ENCODE measurements around the gene ROR1. TPM values are rescaled to one million over a fixed set of nuclear protein-coding genes. Genes with fewer than 3 reads are reported as not detected.

Gene ROR1
- total and polyA plus RNA-seq, 2 of the 13 experiments (the other 11 are each of a cell fraction or from before 2014, with no cell fraction given), result 0.58 to 2.3 TPM

DNA sequence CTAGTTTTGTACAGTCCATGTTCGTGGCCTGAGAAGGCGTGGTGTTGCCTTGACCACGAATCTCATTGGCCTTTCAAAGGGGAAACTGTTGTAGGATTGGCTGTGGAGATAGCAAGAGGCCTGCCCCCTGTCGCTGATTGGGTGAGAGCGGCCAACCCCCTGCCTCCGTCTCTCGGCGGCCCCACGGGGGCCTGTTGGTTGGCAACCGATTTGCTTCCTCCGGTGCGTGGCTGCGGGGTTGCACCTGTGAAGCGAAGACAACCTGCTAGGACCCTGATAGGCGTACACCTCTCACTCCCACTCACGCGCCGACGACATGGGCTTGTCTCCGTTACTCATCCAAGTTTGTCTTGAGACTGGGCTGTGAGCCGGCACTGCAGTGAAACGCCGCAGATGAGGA lies 429.6 kb downstream of the ROR1 start, which contains the start of gene UBE2U:
Gene UBE2U, plus strand, starts transcription at position 204 of the 400 bp plus-strand sequence. CDS start 428 bp downstream, outside the sequence.
- Histone ChIP-seq H3K27me3 (ENCODE audit: control insufficient read depth in 1 of 2, insufficient read depth in 2 of 2, low read length in 2 of 2) (0 out of 5 replicates have a peak, but pooled peaks cover 0 to 3% of the 10 kb centered on the region in 2 experiments), H3K4me3 (replicated peaks in 1 of 3; ENCODE audit: insufficient read depth in 1 of 3, low read depth in 2 of 3, low read length in 3 of 3) (no peak within 1 kb of the TSS), H3K79me2 (ENCODE audit: insufficient read depth, low read length) (no peaks in the 10 kb centered on the region), H4K20me1 (ENCODE audit: insufficient read depth, low read length) (no peaks in the 10 kb centered on the region), H3K9ac (ENCODE audit: insufficient read depth, low read depth, low read length) (no peak within 1 kb of the TSS), H3K4me1 (ENCODE audit: insufficient read depth, low read length) (no peaks in the 10 kb centered on the region), H3K36me3 (replicated peaks in 1 of 2; ENCODE audit: control insufficient read depth in 1 of 2, insufficient read depth in 2 of 2, low read length in 2 of 2) (no peaks in the 10 kb centered on the region), H3K27ac (ENCODE audit: extremely low read length, insufficient read depth, low read length) (no peak within 1 kb of the TSS), H3K9me3 (ENCODE audit: low read length) (no peaks in the 10 kb centered on the region), H3K4me2 (ENCODE audit: low read depth, low read length) (no peak within 1 kb of the TSS), H2AFZ (ENCODE audit: low read length) (no peak within 1 kb of the TSS)
- in situ Hi-C loops (cut with HindIII; ENCODE audit: extremely low pct_ligation_motif_present, low pct_unique_long_range_greater_than_20kb) (no loop called here), intact Hi-C loops (cut with micrococcal nuclease; ENCODE audit: unreplicated experiment) (no loop called here)
- POLR2A ChIA-PET, result no interaction called here
- CTCF ChIA-PET (ENCODE audit: low intra/inter-chr PET ratio, low total read pairs), result no interaction called here
- FAIRE-seq (no peak), DNase-seq (ENCODE audit: low spot score) (no peak), ATAC-seq (no peak)
- WGBS (ENCODE audit: low lambda C conversion rate), result 78% methylated on average over 22 of the region's 23 CpGs
- TF ChIP-seq ZNF441 (CRISPR knock-in tag; IDR thresholded peaks at IDR 0.05; ENCODE audit: borderline replicate concordance) (no peak), RXRB (CRISPR knock-in tag; IDR thresholded peaks at IDR 0.05; ENCODE audit: borderline replicate concordance) (no peak), SIX1 (CRISPR knock-in tag; IDR thresholded peaks at IDR 0.05; ENCODE audit: borderline replicate concordance) (no peak), PHB2 (IDR thresholded peaks at IDR 0.05; ENCODE audit: partially characterized antibody) (no peak), ZNF891 (CRISPR knock-in tag; IDR thresholded peaks at IDR 0.05) (no peak), KDM5A (IDR thresholded peaks at IDR 0.05; ENCODE audit: borderline replicate concordance, low read length) (no peak), CHD4 (IDR thresholded peaks at IDR 0.05; ENCODE audit: borderline replicate concordance, low read length) (no peak), ZNF619 (CRISPR knock-in tag; IDR thresholded peaks at IDR 0.05) (no peak), SALL1 (CRISPR knock-in tag; IDR thresholded peaks at IDR 0.05) (no peak), ZNF670 (CRISPR knock-in tag; IDR thresholded peaks at IDR 0.05; ENCODE audit: borderline replicate concordance) (no peak), ZNF747 (CRISPR knock-in tag; IDR thresholded peaks at IDR 0.05; ENCODE audit: borderline replicate concordance) (no peak), HDAC2 (CRISPR knock-in tag; IDR thresholded peaks at IDR 0.05) (no peak), MTF1 (CRISPR knock-in tag; IDR thresholded peaks at IDR 0.05) (no peak), WIZ (CRISPR knock-in tag; IDR thresholded peaks at IDR 0.05) (no peak)
- TF ChIP-seq, protein P1, sequence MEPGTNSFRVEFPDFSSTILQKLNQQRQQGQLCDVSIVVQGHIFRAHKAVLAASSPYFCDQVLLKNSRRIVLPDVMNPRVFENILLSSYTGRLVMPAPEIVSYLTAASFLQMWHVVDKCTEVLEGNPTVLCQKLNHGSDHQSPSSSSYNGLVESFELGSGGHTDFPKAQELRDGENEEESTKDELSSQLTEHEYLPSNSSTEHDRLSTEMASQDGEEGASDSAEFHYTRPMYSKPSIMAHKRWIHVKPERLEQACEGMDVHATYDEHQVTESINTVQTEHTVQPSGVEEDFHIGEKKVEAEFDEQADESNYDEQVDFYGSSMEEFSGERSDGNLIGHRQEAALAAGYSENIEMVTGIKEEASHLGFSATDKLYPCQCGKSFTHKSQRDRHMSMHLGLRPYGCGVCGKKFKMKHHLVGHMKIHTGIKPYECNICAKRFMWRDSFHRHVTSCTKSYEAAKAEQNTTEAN (CRISPR knock-in tag; conservative IDR thresholded peaks at IDR 0.05), result no peak
- TF ChIP-seq, protein P2, sequence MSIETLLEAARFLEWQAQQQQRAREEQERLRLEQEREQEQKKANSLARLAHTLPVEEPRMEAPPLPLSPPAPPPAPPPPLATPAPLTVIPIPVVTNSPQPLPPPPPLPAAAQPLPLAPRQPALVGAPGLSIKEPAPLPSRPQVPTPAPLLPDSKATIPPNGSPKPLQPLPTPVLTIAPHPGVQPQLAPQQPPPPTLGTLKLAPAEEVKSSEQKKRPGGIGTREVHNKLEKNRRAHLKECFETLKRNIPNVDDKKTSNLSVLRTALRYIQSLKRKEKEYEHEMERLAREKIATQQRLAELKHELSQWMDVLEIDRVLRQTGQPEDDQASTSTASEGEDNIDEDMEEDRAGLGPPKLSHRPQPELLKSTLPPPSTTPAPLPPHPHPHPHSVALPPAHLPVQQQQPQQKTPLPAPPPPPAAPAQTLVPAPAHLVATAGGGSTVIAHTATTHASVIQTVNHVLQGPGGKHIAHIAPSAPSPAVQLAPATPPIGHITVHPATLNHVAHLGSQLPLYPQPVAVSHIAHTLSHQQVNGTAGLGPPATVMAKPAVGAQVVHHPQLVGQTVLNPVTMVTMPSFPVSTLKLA (IDR thresholded peaks at IDR 0.05), result no peak
- TF ChIP-seq, protein P3, sequence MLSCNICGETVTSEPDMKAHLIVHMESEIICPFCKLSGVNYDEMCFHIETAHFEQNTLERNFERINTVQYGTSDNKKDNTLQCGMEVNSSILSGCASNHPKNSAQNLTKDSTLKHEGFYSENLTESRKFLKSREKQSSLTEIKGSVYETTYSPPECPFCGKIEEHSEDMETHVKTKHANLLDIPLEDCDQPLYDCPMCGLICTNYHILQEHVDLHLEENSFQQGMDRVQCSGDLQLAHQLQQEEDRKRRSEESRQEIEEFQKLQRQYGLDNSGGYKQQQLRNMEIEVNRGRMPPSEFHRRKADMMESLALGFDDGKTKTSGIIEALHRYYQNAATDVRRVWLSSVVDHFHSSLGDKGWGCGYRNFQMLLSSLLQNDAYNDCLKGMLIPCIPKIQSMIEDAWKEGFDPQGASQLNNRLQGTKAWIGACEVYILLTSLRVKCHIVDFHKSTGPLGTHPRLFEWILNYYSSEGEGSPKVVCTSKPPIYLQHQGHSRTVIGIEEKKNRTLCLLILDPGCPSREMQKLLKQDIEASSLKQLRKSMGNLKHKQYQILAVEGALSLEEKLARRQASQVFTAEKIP (CRISPR knock-in tag; IDR thresholded peaks at IDR 0.05; ENCODE audit: borderline replicate concordance), result no peak
- TF ChIP-seq, protein P4, sequence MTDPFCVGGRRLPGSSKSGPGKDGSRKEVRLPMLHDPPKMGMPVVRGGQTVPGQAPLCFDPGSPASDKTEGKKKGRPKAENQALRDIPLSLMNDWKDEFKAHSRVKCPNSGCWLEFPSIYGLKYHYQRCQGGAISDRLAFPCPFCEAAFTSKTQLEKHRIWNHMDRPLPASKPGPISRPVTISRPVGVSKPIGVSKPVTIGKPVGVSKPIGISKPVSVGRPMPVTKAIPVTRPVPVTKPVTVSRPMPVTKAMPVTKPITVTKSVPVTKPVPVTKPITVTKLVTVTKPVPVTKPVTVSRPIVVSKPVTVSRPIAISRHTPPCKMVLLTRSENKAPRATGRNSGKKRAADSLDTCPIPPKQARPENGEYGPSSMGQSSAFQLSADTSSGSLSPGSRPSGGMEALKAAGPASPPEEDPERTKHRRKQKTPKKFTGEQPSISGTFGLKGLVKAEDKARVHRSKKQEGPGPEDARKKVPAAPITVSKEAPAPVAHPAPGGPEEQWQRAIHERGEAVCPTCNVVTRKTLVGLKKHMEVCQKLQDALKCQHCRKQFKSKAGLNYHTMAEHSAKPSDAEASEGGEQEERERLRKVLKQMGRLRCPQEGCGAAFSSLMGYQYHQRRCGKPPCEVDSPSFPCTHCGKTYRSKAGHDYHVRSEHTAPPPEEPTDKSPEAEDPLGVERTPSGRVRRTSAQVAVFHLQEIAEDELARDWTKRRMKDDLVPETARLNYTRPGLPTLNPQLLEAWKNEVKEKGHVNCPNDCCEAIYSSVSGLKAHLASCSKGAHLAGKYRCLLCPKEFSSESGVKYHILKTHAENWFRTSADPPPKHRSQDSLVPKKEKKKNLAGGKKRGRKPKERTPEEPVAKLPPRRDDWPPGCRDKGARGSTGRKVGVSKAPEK (CRISPR knock-in tag; IDR thresholded peaks at IDR 0.05; ENCODE audit: borderline replicate concordance), result no peak
- no TSS peak for BruUV-seq (replicated peaks)

Measured in HepG2 (cell line).